Bronchial epithelial cell (primary cell): ENCODE data around the gene PTGFRN. TPM values are rescaled to one million over a fixed set of nuclear protein-coding genes. Genes with fewer than 3 reads are reported as not detected.
"Not testable (repeated sequence)": the region's sequence is repeated elsewhere in the genome, so short reads cannot be mapped to it uniquely, and the experiment has no call there.

ENCODE experiments used
- DNase-seq: peaks from one replicate; pipeline ENCODE4 v3.0.0-alpha.2; 2010; ENCODE audit warnings: low read depth
- FAIRE-seq: peaks from 2 replicates; lab custom pipeline; 2011; peaks lifted over from hg19 to GRCh38; lab: Jason Lieb, UNC
- H3K27me3 ChIP-seq: 2 replicates; pipeline ENCODE4 v1.5.1; 2011; ENCODE audit warnings: low read length; ENCODE audit not compliant: control insufficient read depth, insufficient read depth
- H3K36me3 ChIP-seq: 2 replicates; pipeline ENCODE4 v1.5.1; 2011; ENCODE audit warnings: low read length; ENCODE audit not compliant: control insufficient read depth, insufficient read depth
- H3K4me3 ChIP-seq: 2 replicates; pipeline ENCODE4 v1.5.1; 2011; ENCODE audit warnings: mild to moderate bottlenecking, low read depth, low read length, control low read depth
- total RNA-seq: library from RNA; depleted of rRNA; stranded (reverse); fragments of >200 nt; gene quantifications from 2 replicates; pipeline ENCODE4 v1.2.1, GENCODE V29; 2014
- TF ChIP-seq, protein P1 (sequence below): IDR thresholded peaks from 2 replicates; pipeline ENCODE4 v1.5.1; 2011; ENCODE audit warnings: mild to moderate bottlenecking, moderate library complexity, low read length, control low read depth, inconsistent platforms; ENCODE audit not compliant: insufficient read depth, severe bottlenecking

PTGFRN gene
- total RNA-seq, 1 donor from 2014 or later, result 89.2 TPM

DNA sequence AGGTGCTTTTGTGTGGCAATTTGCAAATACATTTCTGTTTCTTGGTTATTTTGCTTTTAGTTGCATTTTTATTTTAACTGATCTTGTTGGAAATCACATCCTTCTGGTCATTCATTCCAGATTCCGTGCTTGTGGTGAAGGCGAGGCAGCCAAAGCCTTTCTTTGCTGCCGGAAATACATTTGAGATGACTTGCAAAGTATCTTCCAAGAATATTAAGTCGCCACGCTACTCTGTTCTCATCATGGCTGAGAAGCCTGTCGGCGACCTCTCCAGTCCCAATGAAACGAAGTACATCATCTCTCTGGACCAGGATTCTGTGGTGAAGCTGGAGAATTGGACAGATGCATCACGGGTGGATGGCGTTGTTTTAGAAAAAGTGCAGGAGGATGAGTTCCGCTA lies 57.1 kb downstream of the PTGFRN start:
- TF ChIP-seq, protein P1, sequence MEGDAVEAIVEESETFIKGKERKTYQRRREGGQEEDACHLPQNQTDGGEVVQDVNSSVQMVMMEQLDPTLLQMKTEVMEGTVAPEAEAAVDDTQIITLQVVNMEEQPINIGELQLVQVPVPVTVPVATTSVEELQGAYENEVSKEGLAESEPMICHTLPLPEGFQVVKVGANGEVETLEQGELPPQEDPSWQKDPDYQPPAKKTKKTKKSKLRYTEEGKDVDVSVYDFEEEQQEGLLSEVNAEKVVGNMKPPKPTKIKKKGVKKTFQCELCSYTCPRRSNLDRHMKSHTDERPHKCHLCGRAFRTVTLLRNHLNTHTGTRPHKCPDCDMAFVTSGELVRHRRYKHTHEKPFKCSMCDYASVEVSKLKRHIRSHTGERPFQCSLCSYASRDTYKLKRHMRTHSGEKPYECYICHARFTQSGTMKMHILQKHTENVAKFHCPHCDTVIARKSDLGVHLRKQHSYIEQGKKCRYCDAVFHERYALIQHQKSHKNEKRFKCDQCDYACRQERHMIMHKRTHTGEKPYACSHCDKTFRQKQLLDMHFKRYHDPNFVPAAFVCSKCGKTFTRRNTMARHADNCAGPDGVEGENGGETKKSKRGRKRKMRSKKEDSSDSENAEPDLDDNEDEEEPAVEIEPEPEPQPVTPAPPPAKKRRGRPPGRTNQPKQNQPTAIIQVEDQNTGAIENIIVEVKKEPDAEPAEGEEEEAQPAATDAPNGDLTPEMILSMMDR, result no peak
- no peak for FAIRE-seq
- Histone ChIP-seq H3K27me3 (no peaks in the 10 kb centered on the region), H3K36me3 (peaks cover 19% of the 10 kb centered on the region), H3K4me3 (no peak overlapping the region)
- no peak for DNase-seq

DNA sequence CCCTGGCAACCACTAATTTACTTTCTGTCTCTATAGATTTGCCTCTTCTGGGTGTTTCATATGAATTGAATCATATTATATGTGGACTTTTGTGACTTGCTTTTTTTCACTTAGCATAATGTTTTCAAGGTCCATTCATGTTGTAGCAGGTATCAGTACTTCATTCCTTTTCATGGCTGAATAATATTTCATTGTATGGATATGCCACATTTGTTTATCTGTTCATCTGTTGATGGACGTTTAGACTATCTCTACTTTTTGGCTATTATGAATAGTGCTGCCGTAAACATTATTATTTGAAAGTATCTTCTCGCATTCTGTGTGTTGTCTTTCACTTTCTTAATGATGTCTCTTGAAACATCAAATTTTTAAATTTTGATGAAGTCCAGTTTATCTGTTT lies 59.0 kb downstream of the PTGFRN start:
- Histone ChIP-seq H3K36me3 (peaks cover 11% of the 10 kb centered on the region), H3K27me3 (no peaks in the 10 kb centered on the region), H3K4me3 (no peak overlapping the region)
- DNase-seq (no peak), FAIRE-seq (no peak)
- TF ChIP-seq, protein P1, result no peak

DNA sequence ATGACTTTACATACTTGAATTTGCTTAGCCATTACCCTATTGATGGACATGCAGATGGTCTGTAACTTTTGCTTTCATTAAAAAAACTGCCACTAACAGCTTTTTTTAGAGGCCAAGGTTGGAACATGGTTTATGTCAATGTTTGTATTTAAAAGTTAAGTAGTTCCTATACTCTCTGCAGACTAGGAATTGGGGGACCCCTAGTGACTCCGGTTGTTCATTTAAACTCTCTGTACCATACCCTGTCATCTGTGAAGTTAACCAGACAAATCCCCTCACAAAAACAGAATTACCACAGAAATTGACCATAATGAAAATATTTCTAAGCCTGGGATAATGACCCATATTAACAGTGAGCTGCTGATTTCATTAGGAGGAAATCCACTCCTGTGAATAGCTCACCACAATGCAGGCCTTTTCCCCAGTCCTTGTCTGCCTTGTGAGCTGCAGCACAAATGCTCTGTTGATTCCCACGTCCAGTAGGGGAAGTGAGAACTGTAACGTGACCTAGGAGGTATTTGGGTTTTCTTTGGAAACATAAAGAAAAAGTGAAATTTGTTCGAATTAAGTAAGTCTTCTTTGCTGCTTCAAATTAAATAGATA lies 61.6 kb downstream of the PTGFRN start:
- DNase-seq, result no peak
- H3K27me3 ChIP-seq, result no peaks in the 10 kb centered on the region
- TF ChIP-seq, protein P1, result no peak
- H3K4me3 ChIP-seq, result no peak overlapping the region
- FAIRE-seq, result no peak
- peaks cover 12% of the 10 kb centered on the region for H3K36me3 ChIP-seq

DNA sequence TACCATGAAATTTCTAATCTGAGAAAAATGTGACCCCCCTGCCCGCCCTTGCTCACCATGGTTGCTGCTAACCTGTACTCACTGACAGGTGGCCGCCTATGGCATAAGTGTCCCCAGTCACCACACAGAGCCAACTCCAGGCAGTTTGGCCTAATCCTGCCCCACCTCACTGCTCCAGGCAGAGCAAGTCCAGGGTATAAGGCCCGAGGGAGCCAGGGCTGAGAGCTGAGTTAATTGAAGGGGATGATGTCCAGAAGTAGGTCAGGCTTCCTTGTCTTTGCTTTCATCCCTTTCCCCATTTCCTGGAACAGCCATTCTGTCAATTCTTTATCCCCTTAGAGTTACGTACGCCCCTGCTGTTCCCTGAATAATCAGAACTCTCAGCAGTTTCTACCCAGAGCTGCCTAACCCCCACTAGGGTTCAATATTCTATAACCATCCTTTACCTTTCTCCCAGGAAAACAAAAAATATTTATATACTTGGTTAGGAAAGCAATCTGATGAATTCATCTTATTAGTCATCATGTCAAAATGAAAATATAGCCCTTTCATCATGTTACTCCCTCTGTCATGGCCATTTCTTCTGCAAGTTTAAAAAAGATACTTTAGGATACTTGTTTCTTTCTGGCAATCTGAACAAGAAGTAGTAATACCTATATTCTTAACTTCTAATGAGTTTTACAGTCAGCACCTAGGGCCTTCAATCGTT lies 62.4 kb downstream of the PTGFRN start:
- FAIRE-seq (no peak), DNase-seq (peak; percentile 59)
- TF ChIP-seq, protein P1, result no peak
- Histone ChIP-seq H3K36me3 (peaks cover 10% of the 10 kb centered on the region), H3K27me3 (no peaks in the 10 kb centered on the region), H3K4me3 (no peak overlapping the region)

DNA sequence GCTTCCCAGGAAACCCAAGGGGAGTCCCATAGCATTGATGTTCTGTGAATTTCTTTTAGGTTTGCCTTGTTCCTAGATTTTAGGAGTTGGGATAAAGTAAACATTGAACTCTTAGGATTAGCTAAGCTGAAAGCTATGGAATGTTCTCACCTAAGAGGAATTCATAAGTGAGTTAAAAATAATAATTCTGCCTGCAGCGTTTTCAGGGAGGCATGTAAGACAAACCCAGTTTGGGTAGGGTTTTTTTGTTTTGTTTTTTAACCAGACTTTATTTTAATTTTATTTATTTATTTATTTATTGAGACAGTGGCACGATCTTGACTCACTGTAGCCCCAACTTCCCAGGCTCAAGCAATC lies 62.9 kb downstream of the PTGFRN start:
- FAIRE-seq (no peak), DNase-seq (peak; percentile 61)
- Histone ChIP-seq H3K4me3 (no peak overlapping the region), H3K36me3 (peaks cover 8% of the 10 kb centered on the region), H3K27me3 (no peaks in the 10 kb centered on the region)
- TF ChIP-seq, protein P1, result no peak

DNA sequence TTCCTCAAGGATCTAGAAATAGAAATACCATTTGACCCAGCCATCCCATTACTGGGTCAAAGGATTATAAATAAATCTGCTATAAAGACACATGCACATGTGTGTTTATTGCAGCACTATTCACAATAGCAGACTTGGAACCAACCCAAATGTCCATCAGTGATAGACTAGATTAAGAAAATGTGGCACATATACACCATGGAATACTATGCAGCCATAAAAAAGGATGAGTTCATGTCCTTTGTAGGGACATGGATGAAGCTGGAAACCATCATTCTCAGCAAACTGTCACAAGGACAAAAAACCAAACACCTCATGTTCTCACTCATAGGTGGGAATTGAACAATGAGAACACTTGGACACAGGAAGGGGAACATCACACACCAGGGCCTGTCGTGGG lies 70.6 kb downstream of the PTGFRN start:
- H3K4me3 ChIP-seq, FAIRE-seq, DNase-seq, H3K27me3 ChIP-seq: not testable (repeated sequence)
- H3K36me3 ChIP-seq, result peaks cover 10% of the 10 kb centered on the region
